Measurements from ENCODE around the gene HSPB7.

- TF ChIP-seq, protein P1, sequence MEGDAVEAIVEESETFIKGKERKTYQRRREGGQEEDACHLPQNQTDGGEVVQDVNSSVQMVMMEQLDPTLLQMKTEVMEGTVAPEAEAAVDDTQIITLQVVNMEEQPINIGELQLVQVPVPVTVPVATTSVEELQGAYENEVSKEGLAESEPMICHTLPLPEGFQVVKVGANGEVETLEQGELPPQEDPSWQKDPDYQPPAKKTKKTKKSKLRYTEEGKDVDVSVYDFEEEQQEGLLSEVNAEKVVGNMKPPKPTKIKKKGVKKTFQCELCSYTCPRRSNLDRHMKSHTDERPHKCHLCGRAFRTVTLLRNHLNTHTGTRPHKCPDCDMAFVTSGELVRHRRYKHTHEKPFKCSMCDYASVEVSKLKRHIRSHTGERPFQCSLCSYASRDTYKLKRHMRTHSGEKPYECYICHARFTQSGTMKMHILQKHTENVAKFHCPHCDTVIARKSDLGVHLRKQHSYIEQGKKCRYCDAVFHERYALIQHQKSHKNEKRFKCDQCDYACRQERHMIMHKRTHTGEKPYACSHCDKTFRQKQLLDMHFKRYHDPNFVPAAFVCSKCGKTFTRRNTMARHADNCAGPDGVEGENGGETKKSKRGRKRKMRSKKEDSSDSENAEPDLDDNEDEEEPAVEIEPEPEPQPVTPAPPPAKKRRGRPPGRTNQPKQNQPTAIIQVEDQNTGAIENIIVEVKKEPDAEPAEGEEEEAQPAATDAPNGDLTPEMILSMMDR (conservative IDR thresholded peaks at IDR 0.05 in 1 of 2, IDR thresholded peaks at IDR 0.05 in 1 of 2; ENCODE audit: extremely low read depth in 1 of 2, insufficient read depth in 1 of 2, low read depth in 1 of 2, low read length in 2 of 2), result no peak
- TF ChIP-seq EZH2 (IDR thresholded peaks at IDR 0.05; ENCODE audit: borderline replicate concordance, low read length), result no peak
These were observed 46.1 kb upstream of the HSPB7 start for GRCh38 chr1:16063921-16064320.

All from mammary epithelial cell (primary cell).